HFF-Myc (cell line): Measurements from ENCODE around the gene LDLRAD4.

Source experiments
- DNase-seq: peaks from one replicate; pipeline ENCODE4 v3.0.0-alpha.2; 2011; ENCODE audit warnings: low read depth; ENCODE audit errors: extremely low read depth
- H3K4me3 ChIP-seq: replicated peaks from 2 replicates; pipeline ENCODE4 v1.5.1; 2011; ENCODE audit warnings: low read depth, mild to moderate bottlenecking, control low read depth, low read length
- TF ChIP-seq, protein P1 (sequence below): IDR thresholded peaks from 2 replicates; pipeline ENCODE4 v1.5.1; 2012; ENCODE audit warnings: mild to moderate bottlenecking, low read depth, low read length, control low read depth; ENCODE audit errors: missing control alignments

The LDLRAD4 gene

DNA sequence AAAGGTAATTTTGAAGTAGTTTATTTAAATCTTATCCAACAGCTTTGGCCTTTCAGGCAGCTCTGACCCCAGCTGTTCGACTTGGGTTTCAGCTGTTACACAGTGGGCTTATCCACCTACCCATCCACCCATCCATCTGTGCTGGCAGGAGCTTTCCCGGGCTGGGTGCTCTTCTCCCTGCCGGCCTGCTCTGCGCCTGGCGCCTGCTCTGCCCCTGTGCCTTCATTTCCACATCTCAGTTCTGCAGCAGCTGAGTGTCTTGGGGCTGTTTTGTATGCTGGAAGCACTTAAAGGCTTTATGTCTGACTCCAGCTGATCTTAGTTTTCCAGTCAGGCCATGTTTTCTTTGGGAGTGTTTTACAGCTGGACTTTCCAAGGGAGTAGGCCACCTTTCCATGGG lies 24.2 kb downstream of the LDLRAD4 start:
- no peak for DNase-seq
- H3K4me3 ChIP-seq = no peak overlapping the region
- TF ChIP-seq, protein P1, sequence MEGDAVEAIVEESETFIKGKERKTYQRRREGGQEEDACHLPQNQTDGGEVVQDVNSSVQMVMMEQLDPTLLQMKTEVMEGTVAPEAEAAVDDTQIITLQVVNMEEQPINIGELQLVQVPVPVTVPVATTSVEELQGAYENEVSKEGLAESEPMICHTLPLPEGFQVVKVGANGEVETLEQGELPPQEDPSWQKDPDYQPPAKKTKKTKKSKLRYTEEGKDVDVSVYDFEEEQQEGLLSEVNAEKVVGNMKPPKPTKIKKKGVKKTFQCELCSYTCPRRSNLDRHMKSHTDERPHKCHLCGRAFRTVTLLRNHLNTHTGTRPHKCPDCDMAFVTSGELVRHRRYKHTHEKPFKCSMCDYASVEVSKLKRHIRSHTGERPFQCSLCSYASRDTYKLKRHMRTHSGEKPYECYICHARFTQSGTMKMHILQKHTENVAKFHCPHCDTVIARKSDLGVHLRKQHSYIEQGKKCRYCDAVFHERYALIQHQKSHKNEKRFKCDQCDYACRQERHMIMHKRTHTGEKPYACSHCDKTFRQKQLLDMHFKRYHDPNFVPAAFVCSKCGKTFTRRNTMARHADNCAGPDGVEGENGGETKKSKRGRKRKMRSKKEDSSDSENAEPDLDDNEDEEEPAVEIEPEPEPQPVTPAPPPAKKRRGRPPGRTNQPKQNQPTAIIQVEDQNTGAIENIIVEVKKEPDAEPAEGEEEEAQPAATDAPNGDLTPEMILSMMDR = no peak

GRCh38 chr18:13243363-13243762 lies 24.8 kb downstream of the LDLRAD4 start:
- TF ChIP-seq, protein P1 = no peak
- H3K4me3 ChIP-seq = no peak overlapping the region
- no peak for DNase-seq

DNA sequence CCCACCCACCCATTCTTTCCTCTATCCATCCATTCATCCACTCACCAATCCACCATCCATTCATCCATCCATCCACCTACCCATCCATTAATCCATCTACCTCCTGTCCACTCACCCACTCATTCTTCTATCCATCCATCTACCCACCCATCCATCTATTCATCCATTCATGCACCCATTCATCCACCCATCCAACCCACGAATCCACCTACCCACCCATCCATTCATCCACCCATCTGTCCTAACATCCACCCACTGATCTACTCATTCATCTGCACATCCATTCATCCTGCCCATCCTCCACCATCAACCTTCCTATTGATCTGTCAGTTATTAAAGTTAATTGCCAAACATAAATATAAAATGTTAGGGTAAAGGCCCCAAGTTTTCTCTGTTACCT lies 25.6 kb downstream of the LDLRAD4 start:
- no peak for DNase-seq
- no peak overlapping the region for H3K4me3 ChIP-seq
- TF ChIP-seq, protein P1 = no peak

DNA sequence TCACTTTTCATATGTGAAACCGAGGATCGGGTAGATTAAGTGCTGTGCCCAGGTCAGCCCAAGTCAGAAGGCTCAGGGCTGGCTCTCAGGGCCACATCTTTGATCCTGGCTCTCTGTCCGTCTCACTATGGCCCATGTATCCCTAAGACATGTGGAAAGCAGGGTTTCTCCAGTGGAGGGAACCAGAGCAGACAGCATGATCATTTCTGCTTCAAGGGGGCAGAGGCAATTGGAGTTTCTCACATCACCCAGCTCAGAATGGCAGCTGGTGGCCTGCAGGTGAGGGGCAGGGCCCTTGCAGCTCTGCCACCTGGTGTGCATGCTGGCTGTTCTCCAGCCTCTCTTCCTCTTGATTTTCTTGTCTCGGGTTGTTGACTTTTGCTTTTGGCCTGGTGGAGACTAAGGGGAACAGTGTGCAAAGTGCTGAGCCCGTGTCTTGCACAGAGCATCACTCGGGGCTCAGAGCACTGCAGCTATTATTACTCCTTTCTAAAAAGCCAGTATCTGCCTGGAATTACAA lies 27.0 kb downstream of the LDLRAD4 start:
- H3K4me3 ChIP-seq = no peak overlapping the region
- TF ChIP-seq, protein P1 = no peak
- DNase-seq = no peak

DNA sequence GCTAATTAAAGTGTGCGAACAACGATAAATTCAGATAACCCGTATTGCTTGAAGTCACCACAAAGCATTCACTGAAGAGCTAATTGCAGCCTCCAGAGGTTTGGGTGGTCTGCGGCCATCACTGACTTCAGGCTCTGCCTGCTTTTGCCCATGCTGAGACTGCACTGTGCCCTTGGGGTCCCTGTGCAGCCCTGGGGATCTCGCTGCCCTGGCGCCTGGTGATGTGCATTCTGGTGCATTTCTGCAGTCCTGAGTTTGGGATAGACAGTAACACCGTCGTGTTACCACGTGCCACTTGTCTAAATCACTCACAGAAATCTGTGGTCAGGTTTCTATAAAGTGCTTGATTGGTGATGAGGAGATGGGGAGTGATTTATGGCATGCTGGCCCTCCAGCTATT lies 27.6 kb downstream of the LDLRAD4 start:
- H3K4me3 ChIP-seq = no peak overlapping the region
- TF ChIP-seq, protein P1 = no peak
- no peak for DNase-seq

- no peak for DNase-seq
- TF ChIP-seq, protein P1 = no peak
- H3K4me3 ChIP-seq = no peak overlapping the region
Observed at GRCh38 chr18:13246591-13246990, 28.0 kb downstream of the LDLRAD4 start.

DNA sequence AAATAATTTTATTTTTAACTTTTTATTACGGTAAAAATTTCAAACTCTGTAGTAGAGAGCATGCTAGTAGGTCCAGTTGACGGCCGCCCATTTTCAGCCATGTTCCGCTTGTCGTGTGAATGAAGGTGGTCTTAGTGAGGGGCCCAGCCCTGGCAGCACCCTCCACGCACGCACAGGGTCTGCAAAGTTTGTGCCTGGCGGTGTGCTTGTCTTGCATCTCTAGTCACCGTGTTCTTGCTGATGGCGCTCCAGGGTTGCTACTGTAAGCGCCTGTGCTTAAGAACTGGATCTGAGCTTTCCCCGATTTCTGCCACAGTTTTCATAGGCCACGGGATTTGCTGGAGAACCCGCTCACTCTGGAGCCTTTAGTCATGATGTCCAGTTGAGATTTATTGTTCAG lies 28.9 kb downstream of the LDLRAD4 start:
- DNase-seq = no peak
- no peak overlapping the region for H3K4me3 ChIP-seq
- TF ChIP-seq, protein P1 = no peak
